Endothelial cell of umbilical vein (primary cell): ENCODE results near the gene PRSS33. TPM values are rescaled to one million over a fixed set of nuclear protein-coding genes. Genes with fewer than 3 reads are reported as not detected.

Source experiments
- BruUV-seq: library from RNA; stranded (reverse); fragments of 400-500 nt; replicated peaks from 2 replicates; lab custom pipeline; 2021; lab: Mats Ljungman, UMichigan
- CTCF ChIA-PET: fragments of 300-600, 350-600 bp; sonication (Branson Sonifier 250); formaldehyde crosslinking; loops from one replicate; lab custom pipeline; 2021; ENCODE audit warnings: antibody characterized with exemption, inconsistent platforms; lab: Charles Lee
- POLR2A ChIA-PET: fragments of 300-600, 350-600 bp; sonication (Branson Sonifier 250); formaldehyde crosslinking; loops from one replicate; lab custom pipeline; 2021; ENCODE audit warnings: antibody characterized with exemption, inconsistent platforms; lab: Charles Lee
- DNase-seq: peaks from one replicate; pipeline ENCODE4 v3.0.0-alpha.2; 2011; ENCODE audit warnings: low read depth, low spot score
- FAIRE-seq: peaks from 2 replicates; lab custom pipeline; 2011; peaks lifted over from hg19 to GRCh38; lab: Jason Lieb, UNC
- H2AFZ ChIP-seq: 2 replicates; pipeline ENCODE4 v1.6.0; 2012; ENCODE audit warnings: low read depth, low read length, control low read depth, inconsistent platforms
- H3K27ac ChIP-seq: 2 replicates; pipeline ENCODE4 v1.5.1; 2011; ENCODE audit warnings: low read depth, mild to moderate bottlenecking, control low read depth, low read length, moderate library complexity; ENCODE audit not compliant: insufficient read depth
- H3K27me3 ChIP-seq, 2 experiments: 2 replicates each; pipeline versions ENCODE4 v1.6.0 to v1.6.1; 2011; ENCODE audit warnings: low read length in 2 of 2, mixed read lengths in 1 of 2; ENCODE audit not compliant: control insufficient read depth in 2 of 2, insufficient read depth in 2 of 2
- H3K36me3 ChIP-seq, 2 experiments: 2 replicates in 1 of 2; 3 replicates in 1 of 2; pipeline ENCODE4 v1.5.1; 2011; ENCODE audit warnings: low read length in 2 of 2, mild to moderate bottlenecking in 1 of 2, moderate library complexity in 1 of 2; ENCODE audit not compliant: control insufficient read depth in 2 of 2, insufficient read depth in 2 of 2; ENCODE audit errors: extremely low read depth in 1 of 2
- H3K4me1 ChIP-seq: 3 replicates; pipeline ENCODE4 v1.5.1; 2011; ENCODE audit warnings: mild to moderate bottlenecking, low read length; ENCODE audit not compliant: control insufficient read depth, insufficient read depth; ENCODE audit errors: extremely low read depth
- H3K4me2 ChIP-seq: 2 replicates; pipeline ENCODE4 v1.6.1; 2011; ENCODE audit warnings: low read length, control low read depth, mixed read lengths; ENCODE audit not compliant: insufficient read depth
- H3K4me3 ChIP-seq, 3 experiments: fragments of 200-600 bp in 1 of 3; sonication (generic), shearing (Covaris generic) in 1 of 3; replicated peaks in 1 of 3; 2 replicates each; pipeline ENCODE4 v1.5.1; 2011 to 2016; ENCODE audit warnings: control low read depth in 3 of 3, low read length in 3 of 3, mild to moderate bottlenecking in 2 of 3, inconsistent platforms in 1 of 3, low read depth in 1 of 3, moderate library complexity in 1 of 3; ENCODE audit not compliant: insufficient read depth in 1 of 3
- H3K79me2 ChIP-seq: 2 replicates; pipeline ENCODE4 v1.6.0; 2012; ENCODE audit warnings: low read length, inconsistent platforms; ENCODE audit not compliant: control insufficient read depth, insufficient read depth
- H3K9ac ChIP-seq: replicated peaks from 2 replicates; pipeline ENCODE3; 2011; ENCODE audit warnings: low read length, control low read depth; ENCODE audit not compliant: insufficient read depth; ENCODE audit errors: extremely low read depth
- H3K9me1 ChIP-seq: replicated peaks from 3 replicates; pipeline ENCODE4 v1.6.0; 2011; ENCODE audit warnings: mild to moderate bottlenecking, low read length; ENCODE audit not compliant: control insufficient read depth, insufficient read depth; ENCODE audit errors: extremely low read depth
- H3K9me3 ChIP-seq: replicated peaks from 2 replicates; pipeline ENCODE4 v1.5.1; 2012; ENCODE audit warnings: low read length, inconsistent platforms; ENCODE audit not compliant: control insufficient read depth, insufficient read depth
- H4K20me1 ChIP-seq: replicated peaks from 2 replicates; pipeline ENCODE3; 2011; ENCODE audit warnings: mild to moderate bottlenecking, low read length; ENCODE audit not compliant: control insufficient read depth, insufficient read depth; ENCODE audit errors: extremely low read depth
- CTCF ChIP-seq, 2 donors: IDR thresholded peaks; 1 replicate in 1 of 2; 2 replicates in 1 of 2; pipeline ENCODE4 v1.5.1; 2011; ENCODE audit warnings: low read length in 2 of 2, mild to moderate bottlenecking in 2 of 2, moderate library complexity in 2 of 2, control low read depth in 1 of 2, inconsistent platforms in 1 of 2, low read depth in 1 of 2; ENCODE audit not compliant: insufficient read depth in 1 of 2; ENCODE audit errors: extremely low read depth in 1 of 2
- EZH2 ChIP-seq: IDR thresholded peaks from 2 replicates; pipeline ENCODE4 v1.6.1; 2012; ENCODE audit warnings: borderline replicate concordance, low read depth, mild to moderate bottlenecking, moderate library complexity, low read length, inconsistent platforms; ENCODE audit not compliant: severe bottlenecking
- FOS ChIP-seq: IDR thresholded peaks from 2 replicates; pipeline ENCODE4 v1.6.1; 2011; ENCODE audit warnings: mild to moderate bottlenecking, low read length, moderate library complexity, borderline replicate concordance; ENCODE audit not compliant: insufficient read depth
- GATA2 ChIP-seq: IDR thresholded peaks from 2 replicates; pipeline ENCODE4 v1.7.0; 2011; ENCODE audit warnings: low read depth, mild to moderate bottlenecking, moderate library complexity, mixed read lengths, low read length; ENCODE audit not compliant: insufficient read length, insufficient read depth
- JUN ChIP-seq: IDR thresholded peaks from 2 replicates; pipeline ENCODE4 v1.6.1; 2011; ENCODE audit warnings: borderline replicate concordance, low read depth; ENCODE audit not compliant: insufficient read length, insufficient read depth
- POLR2A ChIP-seq: IDR thresholded peaks from 2 replicates; pipeline ENCODE4 v1.6.1; 2012; ENCODE audit warnings: low read depth, mild to moderate bottlenecking, control low read depth, low read length
- POLR2AphosphoS5 ChIP-seq: IDR thresholded peaks from 2 replicates; pipeline ENCODE4 v1.6.1; 2012; ENCODE audit warnings: low read depth, mild to moderate bottlenecking, control low read depth, low read length, moderate library complexity; ENCODE audit not compliant: insufficient read depth
- dilution Hi-C: fragments of 300-500 bp; cut with MboI; formaldehyde crosslinking; loops from one replicate; pipeline ENCODE4 v1.15.0; 2019; ENCODE audit warnings: low sequenced_read_pairs; ENCODE audit not compliant: extremely low pct_ligation_motif_present
- intact Hi-C: fragments of 100-400 bp; cut with micrococcal nuclease; formaldehyde crosslinking; loops from one replicate; pipeline ENCODE4 v1.10.0; 2022
- polyA plus RNA-seq, 4 experiments: library from polyadenylated mRNA; depleted of rRNA in 3 of 4; stranded (reverse) in 3 of 4; unstranded in 1 of 4; fragments of >200 nt; gene quantifications; 2 replicates each; pipeline versions ENCODE4 v1.2.1 to v1.2.3, GENCODE V29; 2011 to 2012; ENCODE audit warnings: missing spikeins in 1 of 4
- total RNA-seq: library from RNA; stranded (reverse); gene quantifications from 2 replicates; pipeline ENCODE4 v1.2.3, GENCODE V29; 2021

PRSS33 gene
- total and polyA plus RNA-seq, 2 donors (not counting 3 experiments of a cell fraction or from before 2014, with no cell fraction given) = not detected

GRCh38 chr16:2817340-2818271 is 30.2 kb upstream of the PRSS33 start:
- Histone ChIP-seq H3K9me3 (no peaks in the 10 kb centered on the region), H3K4me1 (no peaks in the 10 kb centered on the region), H3K4me3 (no peak overlapping the region), H4K20me1 (no peaks in the 10 kb centered on the region), H3K27me3 (no peaks in the 10 kb centered on the region), H3K79me2 (no peaks in the 10 kb centered on the region), H3K27ac (no peak overlapping the region), H3K4me2 (no peak overlapping the region), H3K9ac (no peak overlapping the region), H2AFZ (no peak overlapping the region), H3K36me3 (no peaks in the 10 kb centered on the region), H3K9me1 (no peaks in the 10 kb centered on the region)
- no peak for FAIRE-seq
- dilution Hi-C loops (no loop called here), intact Hi-C loops (no loop called here)
- ChIA-PET CTCF (interaction anchor here (1.3 kb wide), 1 partner anchor 89 kb away, joined by 3 read pairs; no protein-coding TSS in a partner anchor), POLR2A (no interaction called here)
- BruUV-seq = no TSS peak
- DNase-seq = no peak
- TF ChIP-seq POLR2AphosphoS5 (no peak), EZH2 (no peak), JUN (no peak), GATA2 (no peak), POLR2A (no peak), FOS (no peak), CTCF (IDR thresholded peaks at IDR 0.05; ENCODE audit: extremely low read depth in 1 of 2, insufficient read depth in 1 of 2, low read depth in 1 of 2, low read length in 2 of 2) (no peak)
